Astrocyte (in vitro differentiated cells and primary cell): ENCODE results near the gene ABI2. TPM values are rescaled to one million over a fixed set of nuclear protein-coding genes. Genes with fewer than 3 reads are reported as not detected.
A peak's percentile ranks its signal among the peaks of the same experiment; 100 is the strongest.
"Not testable (repeated sequence)": the region's sequence is repeated elsewhere in the genome, so short reads cannot be mapped to it uniquely, and the experiment has no call there.

Experiments
- DNase-seq: peaks from one replicate; pipeline ENCODE4 v3.0.0-alpha.2; 2010; ENCODE audit warnings: low read depth
- FAIRE-seq: peaks from 2 replicates; lab custom pipeline; 2011; peaks lifted over from hg19 to GRCh38; lab: Jason Lieb, UNC
- H2AFZ ChIP-seq: 2 replicates; pipeline ENCODE4 v1.6.0; 2012; ENCODE audit warnings: low read depth, low read length, inconsistent platforms
- H3K27ac ChIP-seq: 2 replicates; pipeline ENCODE4 v1.5.1; 2011; ENCODE audit warnings: low read depth, low read length, inconsistent platforms
- H3K27me3 ChIP-seq: 2 replicates; pipeline ENCODE4 v1.6.0; 2011; ENCODE audit warnings: low read length, inconsistent platforms; ENCODE audit not compliant: insufficient read depth
- H3K36me3 ChIP-seq: 2 replicates; pipeline ENCODE4 v1.5.1; 2011; ENCODE audit warnings: low read length, inconsistent platforms; ENCODE audit not compliant: insufficient read depth
- H3K4me1 ChIP-seq: 2 replicates; pipeline ENCODE4 v1.5.1; 2011; ENCODE audit warnings: low read length, inconsistent platforms; ENCODE audit not compliant: insufficient read depth
- H3K4me2 ChIP-seq: 2 replicates; pipeline ENCODE4 v1.6.0; 2012; ENCODE audit warnings: low read length, inconsistent platforms
- H3K4me3 ChIP-seq: 2 replicates; pipeline ENCODE4 v1.5.1; 2011; ENCODE audit warnings: low read depth, mild to moderate bottlenecking, low read length, inconsistent platforms; ENCODE audit not compliant: insufficient read depth
- H3K79me2 ChIP-seq: 2 replicates; pipeline ENCODE4 v1.6.0; 2012; ENCODE audit warnings: mild to moderate bottlenecking, low read length, inconsistent platforms; ENCODE audit not compliant: insufficient read depth
- H3K9ac ChIP-seq: 2 replicates; pipeline ENCODE4 v1.6.0; 2012; ENCODE audit warnings: mild to moderate bottlenecking, low read length, inconsistent platforms
- H3K9me3 ChIP-seq: 2 replicates; pipeline ENCODE4 v1.5.1; 2012; ENCODE audit warnings: low read depth, mild to moderate bottlenecking, low read length, inconsistent platforms; ENCODE audit not compliant: insufficient read depth
- H4K20me1 ChIP-seq: 2 replicates; pipeline ENCODE4 v1.6.0; 2012; ENCODE audit warnings: low read length, inconsistent platforms; ENCODE audit not compliant: insufficient read depth
- H3K27ac Mint-ChIP-seq: one replicate; pipeline ENCODE4 v1.8.0; 2021; ENCODE audit warnings: mild to moderate bottlenecking, mixed read lengths; ENCODE audit not compliant: unreplicated experiment
- H3K27me3 Mint-ChIP-seq: one replicate; pipeline ENCODE4 v1.8.0; 2021; ENCODE audit warnings: low read depth, mixed read lengths; ENCODE audit not compliant: unreplicated experiment
- H3K36me3 Mint-ChIP-seq: one replicate; pipeline ENCODE4 v1.8.0; 2021; ENCODE audit warnings: low read depth, mixed read lengths; ENCODE audit not compliant: unreplicated experiment
- H3K4me1 Mint-ChIP-seq: one replicate; pipeline ENCODE4 v1.8.0; 2021; ENCODE audit warnings: low read depth, mixed read lengths; ENCODE audit not compliant: unreplicated experiment
- H3K4me3 Mint-ChIP-seq: one replicate; pipeline ENCODE4 v1.8.0; 2021; ENCODE audit warnings: mild to moderate bottlenecking, moderate library complexity, mixed read lengths; ENCODE audit not compliant: unreplicated experiment
- H3K9me3 Mint-ChIP-seq: one replicate; pipeline ENCODE4 v1.8.0; 2021; ENCODE audit warnings: mild to moderate bottlenecking, mixed read lengths; ENCODE audit not compliant: unreplicated experiment
- EZH2 ChIP-seq: IDR thresholded peaks from 2 replicates; pipeline ENCODE4 v1.6.1; 2012; ENCODE audit warnings: mild to moderate bottlenecking, low read length, inconsistent platforms; ENCODE audit not compliant: insufficient read depth
- total RNA-seq: library from RNA; stranded (reverse); gene quantifications from 2 replicates; pipeline ENCODE4 v1.2.1, GENCODE V29; 2021
- TF ChIP-seq, protein P1 (sequence below): IDR thresholded peaks from 2 replicates; pipeline ENCODE4 v1.5.1; 2011; ENCODE audit warnings: low read depth, mild to moderate bottlenecking, inconsistent platforms, low read length, moderate library complexity; ENCODE audit not compliant: insufficient read depth

Gene ABI2
- total RNA-seq, 1 donor from 2014 or later: 56.0 TPM

GRCh38 chr2:203301667-203302066 is 26.5 kb upstream of the ABI2 start:
- no peaks in the 10 kb centered on the region for H3K79me2 ChIP-seq
- H3K9me3 ChIP-seq: no peaks in the 10 kb centered on the region
- no peak overlapping the region for H3K4me2 ChIP-seq
- Mint-ChIP-seq H3K36me3 (no peaks in the 10 kb centered on the region), H3K4me1 (no peaks in the 10 kb centered on the region), H3K9me3 (no peaks in the 10 kb centered on the region), H3K27ac (no peak overlapping the region), H3K27me3 (no peaks in the 10 kb centered on the region), H3K4me3 (no peak overlapping the region)
- FAIRE-seq: no peak
- no peak overlapping the region for H3K4me3 ChIP-seq
- H4K20me1 ChIP-seq: no peaks in the 10 kb centered on the region
- peak; percentile 1 for DNase-seq
- H3K36me3 ChIP-seq: peaks cover under 1% of the 10 kb centered on the region
- peaks cover 2% of the 10 kb centered on the region for H3K4me1 ChIP-seq
- no peak overlapping the region for H3K27ac ChIP-seq
- H3K9ac ChIP-seq: no peak overlapping the region
- H2AFZ ChIP-seq: no peak overlapping the region
- no peaks in the 10 kb centered on the region for H3K27me3 ChIP-seq
- TF ChIP-seq, protein P1, sequence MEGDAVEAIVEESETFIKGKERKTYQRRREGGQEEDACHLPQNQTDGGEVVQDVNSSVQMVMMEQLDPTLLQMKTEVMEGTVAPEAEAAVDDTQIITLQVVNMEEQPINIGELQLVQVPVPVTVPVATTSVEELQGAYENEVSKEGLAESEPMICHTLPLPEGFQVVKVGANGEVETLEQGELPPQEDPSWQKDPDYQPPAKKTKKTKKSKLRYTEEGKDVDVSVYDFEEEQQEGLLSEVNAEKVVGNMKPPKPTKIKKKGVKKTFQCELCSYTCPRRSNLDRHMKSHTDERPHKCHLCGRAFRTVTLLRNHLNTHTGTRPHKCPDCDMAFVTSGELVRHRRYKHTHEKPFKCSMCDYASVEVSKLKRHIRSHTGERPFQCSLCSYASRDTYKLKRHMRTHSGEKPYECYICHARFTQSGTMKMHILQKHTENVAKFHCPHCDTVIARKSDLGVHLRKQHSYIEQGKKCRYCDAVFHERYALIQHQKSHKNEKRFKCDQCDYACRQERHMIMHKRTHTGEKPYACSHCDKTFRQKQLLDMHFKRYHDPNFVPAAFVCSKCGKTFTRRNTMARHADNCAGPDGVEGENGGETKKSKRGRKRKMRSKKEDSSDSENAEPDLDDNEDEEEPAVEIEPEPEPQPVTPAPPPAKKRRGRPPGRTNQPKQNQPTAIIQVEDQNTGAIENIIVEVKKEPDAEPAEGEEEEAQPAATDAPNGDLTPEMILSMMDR: no peak
- no peak for TF ChIP-seq EZH2

DNA sequence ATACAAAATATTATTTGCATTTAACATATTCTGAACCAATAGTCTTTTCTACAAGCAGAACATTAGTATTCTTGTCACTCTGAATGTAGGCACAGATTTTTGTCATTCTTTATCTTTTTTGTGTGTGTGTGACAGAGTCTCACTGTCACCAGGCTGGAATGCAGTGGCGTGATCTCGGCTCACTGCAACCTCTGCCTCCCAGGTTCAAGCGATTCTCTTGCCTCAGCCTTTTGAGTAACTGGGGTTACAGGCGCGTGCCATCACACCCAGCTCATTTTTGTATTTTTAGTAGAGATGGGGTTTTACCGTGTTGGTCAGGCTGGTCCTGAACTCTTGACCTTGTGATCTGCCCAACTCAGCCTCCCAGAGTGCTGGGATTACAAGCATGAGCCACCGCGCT is 25.6 kb upstream of the ABI2 start:
- H3K27ac Mint-ChIP-seq, H3K4me1 ChIP-seq, FAIRE-seq, H3K27ac ChIP-seq, H3K4me3 Mint-ChIP-seq, H3K9me3 Mint-ChIP-seq, H3K4me2 ChIP-seq, H3K9ac ChIP-seq, H3K27me3 Mint-ChIP-seq, DNase-seq, H3K36me3 ChIP-seq, H3K36me3 Mint-ChIP-seq, H3K4me3 ChIP-seq, H3K79me2 ChIP-seq, H2AFZ ChIP-seq, H3K4me1 Mint-ChIP-seq, H3K9me3 ChIP-seq, H3K27me3 ChIP-seq, H4K20me1 ChIP-seq: not testable (repeated sequence)

- Histone ChIP-seq H3K36me3 (no peaks in the 10 kb centered on the region), H3K4me3 (no peak overlapping the region), H3K4me1 (no peaks in the 10 kb centered on the region), H3K9ac (no peak overlapping the region), H4K20me1 (no peaks in the 10 kb centered on the region), H3K79me2 (no peaks in the 10 kb centered on the region), H3K9me3 (no peaks in the 10 kb centered on the region), H3K27ac (no peak overlapping the region), H3K27me3 (no peaks in the 10 kb centered on the region), H2AFZ (no peak overlapping the region), H3K4me2 (no peak overlapping the region)
- FAIRE-seq (no peak), DNase-seq (no peak)
- Mint-ChIP-seq H3K4me1 (no peaks in the 10 kb centered on the region), H3K27ac (no peak overlapping the region), H3K4me3 (no peak overlapping the region), H3K27me3 (no peaks in the 10 kb centered on the region), H3K36me3 (peaks cover 18% of the 10 kb centered on the region), H3K9me3 (peaks cover 6% of the 10 kb centered on the region)
- TF ChIP-seq, protein P1: no peak
- TF ChIP-seq EZH2: no peak
Measured at GRCh38 chr2:203310688-203311436, 17.3 kb upstream of the ABI2 start.
